NCI-H1694 (cell line): ENCODE data around the gene PGBD1.

Experiments
- DNase-seq: peaks from one replicate; lab custom pipeline; 2025; lab: John Stamatoyannopoulos, UW

The PGBD1 gene

GRCh38 chr6:28281288-28282064, at the start of gene PGBD1:
Gene PGBD1 (plus strand): TSS chr6:28281572. CDS start chr6:28283814, 2,242 bp downstream.
- peak; percentile 15 for DNase-seq

GRCh38 chr6:28232785-28233184, 48.6 kb upstream of the PGBD1 start:
- no peak for DNase-seq

- DNase-seq: no peak
Measured at GRCh38 chr6:28235912-28236452, 45.4 kb upstream of the PGBD1 start.

- DNase-seq: no peak
Measured at GRCh38 chr6:28239636-28240035, 41.7 kb upstream of the PGBD1 start.

- DNase-seq: no peak
Measured at GRCh38 chr6:28240471-28240870, 40.9 kb upstream of the PGBD1 start.

GRCh38 chr6:28243946-28244345, 37.4 kb upstream of the PGBD1 start:
- no peak for DNase-seq

- DNase-seq: no peak
Measured at GRCh38 chr6:28245206-28245941, 36.0 kb upstream of the PGBD1 start.

GRCh38 chr6:28248916-28249315, 32.5 kb upstream of the PGBD1 start:
- DNase-seq: no peak

- no peak for DNase-seq
Measured at GRCh38 chr6:28250747-28251146, 30.6 kb upstream of the PGBD1 start.

- DNase-seq: no peak
Measured at GRCh38 chr6:28251661-28252008, 29.7 kb upstream of the PGBD1 start.

- DNase-seq: peak; percentile 92
Measured at GRCh38 chr6:28252009-28252975, 29.1 kb upstream of the PGBD1 start, which contains the start of gene ZKSCAN4. Gene ZKSCAN4 (minus strand): TSS chr6:28252269. CDS start chr6:28251980, 289 bp downstream.

- no peak for DNase-seq
Measured at GRCh38 chr6:28254121-28254519, 27.3 kb upstream of the PGBD1 start.

GRCh38 chr6:28257042-28257441, 24.3 kb upstream of the PGBD1 start:
- no peak for DNase-seq

GRCh38 chr6:28258877-28259777, 22.2 kb upstream of the PGBD1 start, which contains the start of gene NKAPL:
Gene NKAPL (plus strand): TSS chr6:28259297. CDS start chr6:28259372, 75 bp downstream.
- no peak for DNase-seq

GRCh38 chr6:28263922-28264321, 17.4 kb upstream of the PGBD1 start:
- no peak for DNase-seq

GRCh38 chr6:28264834-28265401, 16.5 kb upstream of the PGBD1 start:
- no peak for DNase-seq

GRCh38 chr6:28266563-28266961, 14.8 kb upstream of the PGBD1 start:
- no peak for DNase-seq

- peak; percentile 80 for DNase-seq
Measured at GRCh38 chr6:28266962-28267694, 14.2 kb upstream of the PGBD1 start, which contains the start of gene ZSCAN26. Gene ZSCAN26 (plus strand): TSS chr6:28267143. CDS start chr6:28271920, 4,777 bp downstream.

- no peak for DNase-seq
Measured at GRCh38 chr6:28267695-28268059, 13.7 kb upstream of the PGBD1 start.

GRCh38 chr6:28269492-28269891, 11.9 kb upstream of the PGBD1 start:
- DNase-seq: no peak
